GM12873 (cell line): ENCODE measurements around the gene PTDSS2.

Experiments
- TF ChIP-seq, protein P1 (sequence below): IDR thresholded peaks from 2 replicates; pipeline ENCODE4 v1.5.1; 2012; ENCODE audit warnings: low read depth, mild to moderate bottlenecking, moderate library complexity, low read length, control low read depth; ENCODE audit not compliant: insufficient read depth; ENCODE audit errors: missing control alignments

PTDSS2 gene

DNA sequence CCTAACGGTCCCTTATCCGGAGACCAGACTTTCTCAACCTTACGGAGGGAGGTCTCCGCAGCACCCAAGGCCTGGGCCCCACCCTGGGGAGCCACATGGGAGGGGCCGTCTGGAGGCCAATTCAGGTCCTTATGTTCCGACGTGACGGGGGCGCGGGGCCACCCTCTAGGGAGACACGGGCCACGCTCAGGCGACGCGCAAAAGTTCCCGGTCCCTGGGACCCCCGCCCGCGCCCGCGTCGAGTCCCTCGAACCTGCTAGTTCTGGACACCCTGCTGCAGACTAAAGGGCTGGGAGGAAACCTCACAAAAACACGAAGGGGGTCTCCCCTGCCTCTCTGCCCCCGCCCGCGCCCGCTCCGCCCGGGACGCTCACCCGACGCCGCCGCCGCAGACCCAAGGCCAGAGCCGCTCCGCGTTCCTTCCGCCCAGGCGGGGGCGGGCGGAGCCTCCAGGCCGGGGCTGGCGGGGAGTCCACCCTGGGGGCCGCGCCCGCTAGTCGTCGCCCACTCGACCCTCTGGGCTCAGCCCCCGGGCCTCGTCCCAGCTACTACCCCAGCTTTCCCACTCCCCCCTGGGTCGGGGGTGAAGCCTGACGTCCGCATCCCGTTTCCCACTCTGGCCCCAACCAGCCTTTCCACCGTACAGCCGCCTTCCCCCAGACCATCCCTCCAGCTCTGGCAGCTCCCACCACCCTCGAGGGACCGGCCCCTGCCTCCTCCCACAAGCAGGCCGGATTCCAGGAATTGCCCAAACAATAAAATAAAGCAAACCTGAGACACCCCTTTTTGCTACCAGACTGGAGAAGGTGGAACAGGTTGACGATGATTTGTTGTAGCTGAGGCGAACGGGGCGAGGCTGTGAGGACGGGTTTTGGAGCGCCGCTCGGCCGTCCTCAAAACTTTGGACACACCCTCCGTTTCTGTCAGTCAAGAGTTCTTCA, 54.2 kb downstream of the PTDSS2 start:
- TF ChIP-seq, protein P1, sequence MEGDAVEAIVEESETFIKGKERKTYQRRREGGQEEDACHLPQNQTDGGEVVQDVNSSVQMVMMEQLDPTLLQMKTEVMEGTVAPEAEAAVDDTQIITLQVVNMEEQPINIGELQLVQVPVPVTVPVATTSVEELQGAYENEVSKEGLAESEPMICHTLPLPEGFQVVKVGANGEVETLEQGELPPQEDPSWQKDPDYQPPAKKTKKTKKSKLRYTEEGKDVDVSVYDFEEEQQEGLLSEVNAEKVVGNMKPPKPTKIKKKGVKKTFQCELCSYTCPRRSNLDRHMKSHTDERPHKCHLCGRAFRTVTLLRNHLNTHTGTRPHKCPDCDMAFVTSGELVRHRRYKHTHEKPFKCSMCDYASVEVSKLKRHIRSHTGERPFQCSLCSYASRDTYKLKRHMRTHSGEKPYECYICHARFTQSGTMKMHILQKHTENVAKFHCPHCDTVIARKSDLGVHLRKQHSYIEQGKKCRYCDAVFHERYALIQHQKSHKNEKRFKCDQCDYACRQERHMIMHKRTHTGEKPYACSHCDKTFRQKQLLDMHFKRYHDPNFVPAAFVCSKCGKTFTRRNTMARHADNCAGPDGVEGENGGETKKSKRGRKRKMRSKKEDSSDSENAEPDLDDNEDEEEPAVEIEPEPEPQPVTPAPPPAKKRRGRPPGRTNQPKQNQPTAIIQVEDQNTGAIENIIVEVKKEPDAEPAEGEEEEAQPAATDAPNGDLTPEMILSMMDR = no peak

DNA sequence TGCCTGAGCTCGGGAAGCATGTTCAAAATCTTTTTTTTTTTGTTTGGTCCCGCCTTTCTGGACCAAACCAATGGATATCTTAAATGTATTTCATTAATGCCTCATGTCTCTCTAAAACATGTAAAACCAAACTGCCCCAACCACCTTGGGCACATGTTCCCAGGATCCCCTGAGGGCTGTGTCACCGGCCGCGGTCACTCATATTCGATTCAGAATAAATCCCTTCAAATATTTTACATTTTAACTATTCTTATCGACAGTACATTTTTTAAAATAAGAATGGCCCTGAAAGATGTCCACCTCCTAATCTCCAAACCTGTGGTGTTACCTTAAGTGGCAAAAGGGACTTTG, 54.9 kb downstream of the PTDSS2 start:
- TF ChIP-seq, protein P1 = no peak

GRCh38 chr11:506238-506994, 56.3 kb downstream of the PTDSS2 start:
- TF ChIP-seq, protein P1 = no peak

DNA sequence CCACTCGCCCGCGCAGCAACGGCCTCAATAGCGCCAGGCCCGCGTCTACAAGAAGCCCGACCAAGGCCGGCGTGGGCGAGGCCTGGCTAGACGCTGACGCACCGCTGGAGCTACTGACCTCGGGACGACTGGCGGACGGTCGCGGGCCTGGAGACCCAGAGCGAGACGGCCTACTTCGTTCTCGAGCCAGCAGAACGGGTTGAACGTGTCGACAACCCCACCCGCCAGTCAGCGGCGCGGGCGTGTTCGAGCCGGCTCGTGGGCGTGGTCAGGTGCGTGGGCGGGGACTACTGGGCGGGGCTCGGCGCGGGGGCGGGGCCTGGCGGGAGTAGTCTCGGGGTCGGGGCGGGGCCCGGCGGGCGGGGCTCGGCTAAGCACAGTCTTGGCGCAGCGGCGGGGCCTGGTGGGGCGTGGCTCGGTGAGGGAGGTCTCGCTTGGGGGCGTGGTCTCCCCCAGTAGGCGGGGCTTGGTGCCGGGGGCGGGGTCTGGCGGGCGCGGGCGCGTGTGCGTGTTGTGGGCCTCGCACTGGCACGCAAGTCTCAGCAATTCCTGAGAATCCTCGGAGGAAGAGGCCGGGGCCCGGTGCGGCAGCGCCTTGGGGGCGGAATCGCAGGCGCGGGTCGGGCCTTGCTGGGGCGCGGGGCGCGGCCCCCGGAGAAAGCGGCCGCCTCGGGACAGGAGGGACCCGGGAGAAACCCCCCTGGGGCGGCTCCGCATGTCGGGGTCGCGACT, 57.1 kb downstream of the PTDSS2 start, which contains the start of gene RNH1:
Gene RNH1, minus strand, starts transcription at position 248 of the 732 bp plus-strand sequence. CDS start 5,080 bp downstream, outside the sequence.
- TF ChIP-seq, protein P1 = no peak

DNA sequence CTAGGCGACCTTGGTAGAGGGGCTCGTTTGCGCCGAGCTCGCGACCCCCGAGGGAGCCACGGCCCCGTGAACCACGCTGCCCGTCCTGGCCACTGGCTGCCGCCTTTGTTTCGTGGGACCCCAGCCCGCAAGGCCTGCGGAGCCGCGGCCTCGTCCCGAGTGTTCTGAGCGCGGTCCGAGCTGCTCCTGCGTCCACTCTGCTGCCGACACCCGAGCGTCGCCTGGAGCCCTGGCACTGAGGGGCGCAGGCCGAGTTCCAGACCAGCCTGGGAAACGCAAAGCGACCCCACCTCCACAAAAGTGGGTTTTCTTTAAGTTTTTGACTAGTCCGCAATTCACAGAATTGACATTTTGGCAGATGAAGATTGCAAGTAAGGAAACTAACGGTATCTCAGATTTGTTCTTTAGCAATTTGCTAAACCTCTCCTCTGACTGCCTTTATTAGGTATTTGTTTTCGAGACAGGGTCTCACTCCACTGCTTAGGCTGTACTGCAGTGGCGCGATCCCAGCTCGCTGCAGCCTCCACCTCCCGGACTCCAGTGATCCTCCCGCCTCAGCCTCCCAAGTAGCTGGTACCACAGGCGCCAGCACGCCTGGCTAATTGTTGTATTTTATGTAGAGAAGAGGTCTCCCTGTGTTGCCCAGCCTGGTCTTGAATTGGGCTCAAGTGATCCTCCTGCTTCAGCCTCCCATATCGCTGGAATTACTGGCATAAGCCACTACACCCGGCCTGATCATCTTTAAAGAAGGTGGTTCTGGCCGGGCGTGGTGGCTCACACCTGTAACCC, 57.8 kb downstream of the PTDSS2 start:
- TF ChIP-seq, protein P1 = no peak

- TF ChIP-seq, protein P1 = no peak
Observed at GRCh38 chr11:508956-509355, 58.9 kb downstream of the PTDSS2 start.
